ENCODE measurements around the gene ADRM1. TPM values are rescaled to one million over a fixed set of nuclear protein-coding genes. Genes with fewer than 3 reads are reported as not detected.

ADRM1 gene
- total and polyA plus RNA-seq, 2 of the 4 experiments (the other 2 are of a cell fraction): 103 to 149 TPM

DNA sequence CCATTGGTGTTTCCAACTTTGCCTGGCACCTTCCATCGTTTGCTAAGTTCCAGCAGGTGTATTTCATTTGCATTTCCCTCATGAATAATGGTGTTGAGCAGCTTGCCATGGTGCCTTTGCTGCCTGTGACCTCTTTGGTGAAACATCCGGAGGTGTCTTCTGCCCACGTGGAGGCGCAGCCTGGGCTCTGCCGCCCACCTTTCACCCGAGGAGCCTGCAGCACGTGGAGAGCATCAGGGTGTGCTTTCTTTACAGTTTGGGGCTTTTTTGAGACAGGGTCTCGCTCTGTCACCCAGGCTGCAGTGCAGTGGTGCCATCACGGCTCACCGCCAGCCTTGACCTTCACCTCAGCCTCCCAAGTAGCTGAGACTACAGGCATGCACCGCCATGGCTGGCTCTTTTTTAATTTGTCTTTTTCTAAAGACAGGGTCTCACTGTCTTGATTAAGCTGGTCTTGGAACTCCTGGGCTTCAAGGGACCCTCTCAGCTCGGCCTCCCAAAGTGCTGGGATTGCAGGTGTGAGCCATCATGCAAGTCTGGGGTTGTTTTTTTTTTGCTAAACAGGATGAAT lies 3.0 kb upstream of the ADRM1 start:
- H3K9me3 ChIP-seq (ENCODE audit: control insufficient read depth, insufficient read depth, low read length): no peaks in the 10 kb centered on the region
- H3K4ac ChIP-seq (ENCODE audit: low read depth, low read length): no peak overlapping the region
- H3K9ac ChIP-seq (ENCODE audit: low read depth, low read length): no peak overlapping the region
- H3K36me3 ChIP-seq (ENCODE audit: control insufficient read depth, insufficient read depth, low read length): peaks cover 22% of the 10 kb centered on the region
- 0 out of 2 replicates have a peak, but pooled peaks cover 3% of the 10 kb centered on the region for H3K9me1 ChIP-seq (ENCODE audit: insufficient read depth, low read length)
- WGBS, 2 experiments (ENCODE audit: extremely low coverage in 2 of 2, insufficient read length in 1 of 2): 89% methylated on average over 8 of the region's 12 CpGs; no CpG with 5 or more reads in 1 of the 2 experiments
- ChIA-PET POLR2A (ENCODE audit: unreplicated experiment) (no interaction called here), CTCF (interaction anchor here (0.6 to 1.5 kb wide), 2 partner anchors 31 to 76 kb away, joined by 3 to 6 read pairs; no protein-coding TSS in a partner anchor)
- H2AFZ ChIP-seq (replicated peaks; ENCODE audit: low read length, poor library complexity): no peak overlapping the region
- no peak overlapping the region for H3K4me2 ChIP-seq (ENCODE audit: low read depth, low read length)
- dilution Hi-C loops (cut with HindIII; ENCODE audit: low sequenced_read_pairs, unreplicated experiment): loop anchor here (25.0 kb wide), 1 partner anchor 88 kb away; the partner anchor contains the start of gene RPS21
- H4K91ac ChIP-seq (ENCODE audit: insufficient read depth, low read depth, low read length): no peak overlapping the region
- H2AK9ac ChIP-seq (replicated peaks; ENCODE audit: low read depth, low read length, poor library complexity): no peak overlapping the region
- H2BK5ac ChIP-seq (ENCODE audit: low read depth, low read length, poor library complexity, severe bottlenecking): no peak overlapping the region
- H3K18ac ChIP-seq (ENCODE audit: low read depth, low read length): no peak overlapping the region
- H3K79me1 ChIP-seq (ENCODE audit: low read depth in 1 of 2, low read length in 2 of 2): peaks cover 0 to 18% of the 10 kb centered on the region in 2 experiments; a peak in 2 of 4 replicates
- BruUV-seq (replicated peaks): no TSS peak
- H2BK15ac ChIP-seq (ENCODE audit: low read depth, low read length): no peak overlapping the region
- H3K14ac ChIP-seq (replicated peaks; ENCODE audit: low read depth, low read length): no peak overlapping the region
- no peak overlapping the region for H3K27ac ChIP-seq (ENCODE audit: insufficient read depth, low read length)
- H3K56ac ChIP-seq (ENCODE audit: extremely low read depth, insufficient read depth, low read length): no peak overlapping the region
- no peak overlapping the region for H2BK20ac ChIP-seq (ENCODE audit: low read depth, low read length)
- H3K4me3 ChIP-seq (ENCODE audit: insufficient read depth, low read depth, low read length): no peak overlapping the region
- H2AK5ac ChIP-seq (ENCODE audit: low read depth, low read length): no peak overlapping the region
- H2BK120ac ChIP-seq (ENCODE audit: low read depth, low read length): no peak overlapping the region
- ATAC-seq (ENCODE audit: low read depth) (no peak), DNase-seq (no peak)
- no peak overlapping the region for H4K5ac ChIP-seq (ENCODE audit: low read depth, low read length)
- TF ChIP-seq MXI1 (IDR thresholded peaks at IDR 0.05; ENCODE audit: borderline replicate concordance, low read depth, low read length): no peak
- no peak for TF ChIP-seq CEBPB (IDR thresholded peaks at IDR 0.05; ENCODE audit: low read depth, low read length)
- no peak for TF ChIP-seq RFX5 (IDR thresholded peaks at IDR 0.05; ENCODE audit: low read depth, low read length)
- TF ChIP-seq NFE2L2 (IDR thresholded peaks at IDR 0.05; ENCODE audit: low read depth, low read length): no peak
- no peak for TF ChIP-seq RCOR1 (IDR thresholded peaks at IDR 0.05; ENCODE audit: insufficient replicate concordance, low read length)
- TF ChIP-seq RAD21 (IDR thresholded peaks at IDR 0.05; ENCODE audit: low read length): no peak
- TF ChIP-seq, protein P1, sequence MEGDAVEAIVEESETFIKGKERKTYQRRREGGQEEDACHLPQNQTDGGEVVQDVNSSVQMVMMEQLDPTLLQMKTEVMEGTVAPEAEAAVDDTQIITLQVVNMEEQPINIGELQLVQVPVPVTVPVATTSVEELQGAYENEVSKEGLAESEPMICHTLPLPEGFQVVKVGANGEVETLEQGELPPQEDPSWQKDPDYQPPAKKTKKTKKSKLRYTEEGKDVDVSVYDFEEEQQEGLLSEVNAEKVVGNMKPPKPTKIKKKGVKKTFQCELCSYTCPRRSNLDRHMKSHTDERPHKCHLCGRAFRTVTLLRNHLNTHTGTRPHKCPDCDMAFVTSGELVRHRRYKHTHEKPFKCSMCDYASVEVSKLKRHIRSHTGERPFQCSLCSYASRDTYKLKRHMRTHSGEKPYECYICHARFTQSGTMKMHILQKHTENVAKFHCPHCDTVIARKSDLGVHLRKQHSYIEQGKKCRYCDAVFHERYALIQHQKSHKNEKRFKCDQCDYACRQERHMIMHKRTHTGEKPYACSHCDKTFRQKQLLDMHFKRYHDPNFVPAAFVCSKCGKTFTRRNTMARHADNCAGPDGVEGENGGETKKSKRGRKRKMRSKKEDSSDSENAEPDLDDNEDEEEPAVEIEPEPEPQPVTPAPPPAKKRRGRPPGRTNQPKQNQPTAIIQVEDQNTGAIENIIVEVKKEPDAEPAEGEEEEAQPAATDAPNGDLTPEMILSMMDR (conservative IDR thresholded peaks at IDR 0.05; ENCODE audit: low read depth, low read length): no peak
- H4K8ac ChIP-seq (ENCODE audit: low read depth in 2 of 2, low read length in 2 of 2): no peak overlapping the region
- in situ Hi-C loops (cut with MboI; ENCODE audit: low sequenced_read_pairs): loop anchor here (25.0 kb wide), 1 partner anchor 313 kb away; no protein-coding TSS in a partner anchor
- H3K4me1 ChIP-seq (ENCODE audit: control insufficient read depth, insufficient read depth, low read length): peaks cover 8% of the 10 kb centered on the region
- peaks cover 16% of the 10 kb centered on the region for H4K20me1 ChIP-seq (ENCODE audit: insufficient read depth, low read length)
- intact Hi-C loops (cut with micrococcal nuclease): loop anchor here (10.0 kb wide), 1 partner anchor 195 kb away; no protein-coding TSS in a partner anchor
- H3K27me3 ChIP-seq (ENCODE audit: control insufficient read depth, insufficient read depth, low read length): no peaks in the 10 kb centered on the region
- H3K23ac ChIP-seq (ENCODE audit: low read depth, low read length): no peak overlapping the region
